ENCODE results near the gene GALNT16.
"Not testable (repeated sequence)": the region's sequence is repeated elsewhere in the genome, so short reads cannot be mapped to it uniquely, and the experiment has no call there.

The GALNT16 gene

DNA sequence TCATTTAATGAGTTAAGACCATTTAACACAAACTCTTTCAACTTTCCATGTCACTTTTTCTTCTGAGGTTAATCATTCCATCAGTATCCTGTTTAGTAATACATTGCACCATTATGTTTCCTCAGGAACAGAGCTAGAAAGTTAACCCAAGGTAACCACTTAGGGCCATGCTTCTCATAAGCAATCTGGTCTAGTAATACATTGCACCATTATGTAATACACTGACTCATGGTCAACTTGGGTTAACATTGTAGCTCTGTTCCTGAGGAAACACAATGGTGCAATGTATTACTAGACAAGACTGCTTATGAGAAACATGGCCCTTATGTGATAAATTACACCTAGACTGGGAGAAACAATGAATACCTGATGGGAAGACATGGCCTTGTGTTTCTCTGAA is 116.5 kb downstream of the GALNT16 start:
- in situ Hi-C loops (cut with MboI; ENCODE audit: low sequenced_read_pairs, unreplicated experiment) = no loop called here

DNA sequence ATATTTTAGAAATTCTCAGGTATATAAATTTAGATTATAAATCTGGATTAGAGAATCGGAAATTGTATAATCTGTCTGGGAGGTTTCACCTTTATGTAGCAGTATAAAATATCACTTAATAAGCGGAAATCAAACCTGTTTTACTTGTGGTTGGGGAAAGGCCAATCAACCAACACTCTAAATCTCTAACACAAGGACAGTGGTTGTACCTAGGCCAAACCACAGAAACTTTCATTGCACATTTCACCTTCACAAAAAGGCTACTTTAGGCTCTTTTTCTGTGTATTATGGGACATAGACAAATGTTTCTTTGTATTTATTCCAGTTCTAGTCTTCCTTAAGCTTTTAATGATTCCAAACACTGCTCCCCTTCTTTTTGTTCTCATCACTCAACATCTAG is 118.3 kb downstream of the GALNT16 start:
- DNase-seq (ENCODE audit: low spot score) = no peak

More for the DNA sequence above, 116.5 kb downstream of the GALNT16 start:
- DNase-seq (ENCODE audit: low spot score) = no peak
- TF ChIP-seq, protein P1, sequence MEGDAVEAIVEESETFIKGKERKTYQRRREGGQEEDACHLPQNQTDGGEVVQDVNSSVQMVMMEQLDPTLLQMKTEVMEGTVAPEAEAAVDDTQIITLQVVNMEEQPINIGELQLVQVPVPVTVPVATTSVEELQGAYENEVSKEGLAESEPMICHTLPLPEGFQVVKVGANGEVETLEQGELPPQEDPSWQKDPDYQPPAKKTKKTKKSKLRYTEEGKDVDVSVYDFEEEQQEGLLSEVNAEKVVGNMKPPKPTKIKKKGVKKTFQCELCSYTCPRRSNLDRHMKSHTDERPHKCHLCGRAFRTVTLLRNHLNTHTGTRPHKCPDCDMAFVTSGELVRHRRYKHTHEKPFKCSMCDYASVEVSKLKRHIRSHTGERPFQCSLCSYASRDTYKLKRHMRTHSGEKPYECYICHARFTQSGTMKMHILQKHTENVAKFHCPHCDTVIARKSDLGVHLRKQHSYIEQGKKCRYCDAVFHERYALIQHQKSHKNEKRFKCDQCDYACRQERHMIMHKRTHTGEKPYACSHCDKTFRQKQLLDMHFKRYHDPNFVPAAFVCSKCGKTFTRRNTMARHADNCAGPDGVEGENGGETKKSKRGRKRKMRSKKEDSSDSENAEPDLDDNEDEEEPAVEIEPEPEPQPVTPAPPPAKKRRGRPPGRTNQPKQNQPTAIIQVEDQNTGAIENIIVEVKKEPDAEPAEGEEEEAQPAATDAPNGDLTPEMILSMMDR (IDR thresholded peaks at IDR 0.05; ENCODE audit: borderline replicate concordance, control extremely low read depth, extremely low read depth, insufficient read depth, missing control alignments) = no peak

DNA sequence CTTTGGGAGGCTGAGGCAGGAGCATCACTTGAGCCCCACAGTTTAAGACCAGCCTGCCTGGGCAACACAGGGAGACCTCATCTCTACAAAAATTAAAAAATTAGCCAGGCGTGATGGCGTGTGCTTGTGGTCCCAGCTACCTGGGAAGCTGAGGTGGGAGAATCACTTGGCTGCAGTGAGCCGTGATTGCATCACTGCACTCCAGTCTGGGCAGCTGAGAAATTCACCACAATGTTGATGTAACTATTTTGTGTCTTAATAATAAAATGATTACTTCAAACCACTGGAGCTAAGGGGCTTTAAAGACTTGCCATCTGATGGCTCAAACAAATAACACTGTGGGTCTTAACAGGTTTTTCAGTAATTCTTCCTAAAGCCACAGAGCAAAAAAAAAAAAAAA is 127.4 kb downstream of the GALNT16 start:
- in situ Hi-C loops (cut with MboI; ENCODE audit: low sequenced_read_pairs, unreplicated experiment) = no loop called here
- TF ChIP-seq, protein P1 (IDR thresholded peaks at IDR 0.05; ENCODE audit: borderline replicate concordance, control extremely low read depth, extremely low read depth, insufficient read depth, missing control alignments) = no peak
- no peak for DNase-seq (ENCODE audit: low spot score)

More for the DNA sequence above, 118.3 kb downstream of the GALNT16 start:
- in situ Hi-C loops (cut with MboI; ENCODE audit: low sequenced_read_pairs, unreplicated experiment) = no loop called here
- TF ChIP-seq, protein P1 (IDR thresholded peaks at IDR 0.05; ENCODE audit: borderline replicate concordance, control extremely low read depth, extremely low read depth, insufficient read depth, missing control alignments) = no peak

DNA sequence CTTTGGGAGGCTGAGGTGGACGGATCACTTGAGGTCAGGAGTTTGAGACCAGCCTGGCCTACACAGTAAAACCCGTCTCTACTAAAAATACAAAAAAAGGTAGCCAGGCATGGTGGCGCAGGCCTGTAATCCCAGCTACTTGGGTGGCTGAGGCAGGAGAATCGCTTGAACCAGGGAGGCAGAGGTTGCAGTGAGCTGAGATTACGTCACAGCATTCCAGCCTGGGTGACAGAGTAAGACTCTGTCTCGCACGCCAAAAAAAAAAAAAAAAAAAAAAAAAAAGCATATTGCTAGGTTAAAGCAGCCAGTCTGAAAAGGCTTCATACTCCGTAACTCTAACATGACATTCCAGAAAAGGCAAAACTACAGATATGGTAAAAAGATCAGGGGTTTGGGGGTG is 131.4 kb downstream of the GALNT16 start:
- in situ Hi-C loops (cut with MboI; ENCODE audit: low sequenced_read_pairs, unreplicated experiment); DNase-seq (ENCODE audit: low spot score): not testable (repeated sequence)

DNA sequence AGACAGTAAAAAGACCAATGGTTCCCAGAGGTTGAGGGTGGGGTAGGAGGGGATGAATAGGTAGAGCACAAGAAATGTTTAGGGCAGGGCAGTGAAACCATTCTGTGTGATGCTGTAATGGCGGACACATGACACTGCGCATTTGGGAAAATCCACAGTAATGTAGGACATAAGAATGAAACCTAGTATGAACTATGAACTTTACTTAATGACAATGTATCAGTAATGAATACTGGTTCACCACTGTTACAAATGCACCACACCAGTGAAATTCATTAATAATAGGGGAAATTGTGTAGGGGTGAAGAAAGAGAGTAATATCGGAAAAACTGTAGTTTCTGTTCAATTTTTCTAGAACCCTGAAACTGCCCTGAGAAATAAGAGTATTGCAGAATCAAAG is 132.5 kb downstream of the GALNT16 start:
- in situ Hi-C loops (cut with MboI; ENCODE audit: low sequenced_read_pairs, unreplicated experiment) = no loop called here
- TF ChIP-seq, protein P1 (IDR thresholded peaks at IDR 0.05; ENCODE audit: borderline replicate concordance, control extremely low read depth, extremely low read depth, insufficient read depth, missing control alignments) = no peak
- DNase-seq (ENCODE audit: low spot score) = peak; percentile 35

DNA sequence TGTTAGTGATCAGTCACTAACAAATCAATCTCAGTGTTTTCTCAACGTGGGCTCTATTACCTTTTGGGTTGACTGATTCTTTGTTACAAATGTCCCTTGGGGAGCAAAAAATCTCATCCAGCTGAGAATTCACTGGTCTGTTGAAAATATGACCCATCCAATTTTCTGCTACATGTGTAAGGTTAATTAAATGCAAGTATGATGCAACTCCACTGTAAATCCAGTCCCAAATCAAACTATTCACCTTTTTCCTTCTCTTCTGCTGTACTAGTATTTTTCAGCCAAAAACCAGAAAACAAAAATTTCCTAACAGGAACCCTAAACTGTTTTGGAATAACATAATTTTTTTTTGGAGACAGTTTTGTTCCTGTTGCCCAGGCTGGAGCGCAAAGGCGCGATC is 136.0 kb downstream of the GALNT16 start:
- in situ Hi-C loops (cut with MboI; ENCODE audit: low sequenced_read_pairs, unreplicated experiment) = no loop called here
- TF ChIP-seq, protein P1 (IDR thresholded peaks at IDR 0.05; ENCODE audit: borderline replicate concordance, control extremely low read depth, extremely low read depth, insufficient read depth, missing control alignments) = no peak
- no peak for DNase-seq (ENCODE audit: low spot score)

DNA sequence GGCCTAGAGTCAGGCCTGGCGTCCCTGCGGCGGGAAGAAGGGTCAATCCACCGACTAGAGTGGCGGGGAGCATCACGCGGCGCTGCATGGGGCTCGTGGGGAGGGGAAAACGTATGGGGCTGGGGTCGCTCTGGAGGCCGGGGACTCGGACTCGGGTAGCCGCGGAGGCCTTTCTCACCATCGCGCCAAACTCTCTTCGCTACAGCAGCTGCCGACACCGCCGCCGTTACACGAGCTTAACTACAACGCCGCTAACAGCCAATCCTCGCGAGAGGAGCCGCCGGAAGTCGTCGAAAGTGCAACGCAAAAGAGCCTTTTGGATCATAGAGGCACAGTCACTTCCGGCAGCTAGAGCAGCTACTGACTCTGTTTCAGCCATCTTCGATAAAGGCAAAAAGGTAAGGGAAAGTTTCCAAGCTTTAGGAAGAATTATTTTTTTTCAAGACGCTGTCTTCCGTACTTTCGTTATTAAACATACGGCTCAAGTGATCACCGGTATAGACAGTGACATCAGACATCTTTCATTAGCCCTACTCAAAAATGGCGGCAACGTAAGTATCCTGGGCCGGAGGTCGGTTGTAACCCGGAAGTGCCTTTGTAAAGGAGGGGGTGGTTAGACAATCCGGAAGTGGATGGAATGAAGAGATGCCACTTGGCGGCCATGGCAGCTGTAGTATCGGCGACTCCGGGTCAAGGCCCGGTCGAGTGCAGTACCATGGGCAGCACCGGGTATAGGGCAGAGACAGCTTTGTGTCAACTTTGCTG is 138.3 kb downstream of the GALNT16 start, which contains the start of the genes ERH and SLC39A9:
ERH (minus strand) TSS at position 247 of the 765 bp plus-strand sequence; CDS start at position 181, 66 bp downstream.
SLC39A9 (plus strand) TSS at position 640 of the 765 bp plus-strand sequence. CDS start 678 bp downstream, outside the sequence.
- TF ChIP-seq, protein P1 (IDR thresholded peaks at IDR 0.05; ENCODE audit: borderline replicate concordance, control extremely low read depth, extremely low read depth, insufficient read depth, missing control alignments) = no peak
- in situ Hi-C loops (cut with MboI; ENCODE audit: low sequenced_read_pairs, unreplicated experiment) = no loop called here
- DNase-seq (ENCODE audit: low spot score) = peak; percentile 91
